Prostate gland (tissue), 2 donors: Measurements from ENCODE around the gene NASP.

Experiments used
- POLR2A ChIP-seq: fragments of 450-650 bp; IDR thresholded peaks from one replicate; pipeline ENCODE4 v1.6.1; 2016; ENCODE audit warnings: antibody characterized with exemption, mild to moderate bottlenecking
- POLR2AphosphoS5 ChIP-seq: sonication (generic); formaldehyde crosslinking; IDR thresholded peaks from one replicate; pipeline ENCODE4 v1.6.1; 2017; ENCODE audit warnings: antibody characterized with exemption
- TF ChIP-seq, protein P1 (sequence below), 4 experiments: fragments of 200-600 bp in 2 of 4; fragments of 450-650 bp in 2 of 4; sonication (generic) in 2 of 4; IDR thresholded peaks; 1 replicate in 3 of 4; 2 replicates in 1 of 4; pipeline ENCODE4 v1.5.1; 2016 to 2019; ENCODE audit warnings: antibody characterized with exemption in 4 of 4, mild to moderate bottlenecking in 2 of 4, moderate library complexity in 2 of 4

DNA sequence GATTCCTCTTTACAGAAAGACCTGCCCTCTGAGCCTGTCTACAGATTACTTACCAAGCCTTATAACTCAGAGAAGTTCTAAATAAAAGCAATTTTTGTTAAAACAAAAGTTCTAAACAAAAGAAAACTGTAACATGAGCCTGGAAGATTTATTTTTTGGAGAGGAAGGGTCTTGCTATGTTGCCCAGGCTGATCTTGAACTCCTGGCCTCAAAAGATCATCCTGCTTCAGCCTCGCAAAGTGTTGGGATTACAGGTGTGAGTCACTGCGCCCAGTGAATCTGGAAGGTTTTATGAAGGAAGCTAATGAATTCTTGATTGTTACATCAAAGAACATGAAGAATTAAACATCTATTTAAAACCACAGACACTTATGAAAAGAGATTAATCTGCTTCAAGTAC, 75.4 kb downstream of the NASP start:
- no peak for TF ChIP-seq POLR2A
- TF ChIP-seq, protein P1, sequence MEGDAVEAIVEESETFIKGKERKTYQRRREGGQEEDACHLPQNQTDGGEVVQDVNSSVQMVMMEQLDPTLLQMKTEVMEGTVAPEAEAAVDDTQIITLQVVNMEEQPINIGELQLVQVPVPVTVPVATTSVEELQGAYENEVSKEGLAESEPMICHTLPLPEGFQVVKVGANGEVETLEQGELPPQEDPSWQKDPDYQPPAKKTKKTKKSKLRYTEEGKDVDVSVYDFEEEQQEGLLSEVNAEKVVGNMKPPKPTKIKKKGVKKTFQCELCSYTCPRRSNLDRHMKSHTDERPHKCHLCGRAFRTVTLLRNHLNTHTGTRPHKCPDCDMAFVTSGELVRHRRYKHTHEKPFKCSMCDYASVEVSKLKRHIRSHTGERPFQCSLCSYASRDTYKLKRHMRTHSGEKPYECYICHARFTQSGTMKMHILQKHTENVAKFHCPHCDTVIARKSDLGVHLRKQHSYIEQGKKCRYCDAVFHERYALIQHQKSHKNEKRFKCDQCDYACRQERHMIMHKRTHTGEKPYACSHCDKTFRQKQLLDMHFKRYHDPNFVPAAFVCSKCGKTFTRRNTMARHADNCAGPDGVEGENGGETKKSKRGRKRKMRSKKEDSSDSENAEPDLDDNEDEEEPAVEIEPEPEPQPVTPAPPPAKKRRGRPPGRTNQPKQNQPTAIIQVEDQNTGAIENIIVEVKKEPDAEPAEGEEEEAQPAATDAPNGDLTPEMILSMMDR (IDR thresholded peaks at IDR 0.05), result no peak
- TF ChIP-seq POLR2AphosphoS5, result no peak
